ENCODE data around the gene EIF4B.

EIF4B gene

GRCh38 chr12:53044052-53044581, 37.9 kb downstream of the EIF4B start:
- in situ Hi-C loops (cut with HindIII; ENCODE audit: low pct_unique_long_range_greater_than_20kb, low sequenced_read_pairs), result no loop called here
- TF ChIP-seq JUND (IDR thresholded peaks at IDR 0.05; ENCODE audit: low read depth), result no peak
- DNase-seq (ENCODE audit: low read depth in 1 of 2, low spot score in 1 of 2), result no peak

GRCh38 chr12:53044896-53045695, 38.8 kb downstream of the EIF4B start:
- no peak for TF ChIP-seq JUND (IDR thresholded peaks at IDR 0.05; ENCODE audit: low read depth)
- DNase-seq (ENCODE audit: low read depth in 1 of 2, low spot score in 1 of 2), result no peak
- in situ Hi-C loops (cut with HindIII; ENCODE audit: low pct_unique_long_range_greater_than_20kb, low sequenced_read_pairs), result no loop called here

GRCh38 chr12:53045696-53046045, 39.4 kb downstream of the EIF4B start:
- TF ChIP-seq JUND (IDR thresholded peaks at IDR 0.05; ENCODE audit: low read depth), result no peak
- no peak for DNase-seq (ENCODE audit: low read depth in 1 of 2, low spot score in 1 of 2)
- in situ Hi-C loops (cut with HindIII; ENCODE audit: low pct_unique_long_range_greater_than_20kb, low sequenced_read_pairs), result no loop called here

- DNase-seq (ENCODE audit: low read depth in 1 of 2, low spot score in 1 of 2), result peak; percentile 71 to 94
- no peak for TF ChIP-seq JUND (IDR thresholded peaks at IDR 0.05; ENCODE audit: low read depth)
- in situ Hi-C loops (cut with HindIII; ENCODE audit: low pct_unique_long_range_greater_than_20kb, low sequenced_read_pairs), result no loop called here
Observed at GRCh38 chr12:53046655-53047220, 40.5 kb downstream of the EIF4B start.

GRCh38 chr12:53047221-53048032, 41.2 kb downstream of the EIF4B start:
- in situ Hi-C loops (cut with HindIII; ENCODE audit: low pct_unique_long_range_greater_than_20kb, low sequenced_read_pairs), result no loop called here
- TF ChIP-seq JUND (IDR thresholded peaks at IDR 0.05; ENCODE audit: low read depth), result no peak
- DNase-seq (ENCODE audit: low read depth in 1 of 2, low spot score in 1 of 2), result peak; percentile 74 to 87

- in situ Hi-C loops (cut with HindIII; ENCODE audit: low pct_unique_long_range_greater_than_20kb, low sequenced_read_pairs), result no loop called here
- no peak for TF ChIP-seq JUND (IDR thresholded peaks at IDR 0.05; ENCODE audit: low read depth)
Observed at GRCh38 chr12:53048033-53048779, 42.0 kb downstream of the EIF4B start.

GRCh38 chr12:53048780-53049401, 42.6 kb downstream of the EIF4B start:
- DNase-seq (ENCODE audit: low read depth in 1 of 2, low spot score in 1 of 2), result peak in 1 of 2 experiments; percentile 84
- in situ Hi-C loops (cut with HindIII; ENCODE audit: low pct_unique_long_range_greater_than_20kb, low sequenced_read_pairs), result no loop called here
- no peak for TF ChIP-seq JUND (IDR thresholded peaks at IDR 0.05; ENCODE audit: low read depth)

More at GRCh38 chr12:53048033-53048779, 42.0 kb downstream of the EIF4B start:
- DNase-seq (ENCODE audit: low read depth in 1 of 2, low spot score in 1 of 2), result peak; percentile 77 to 94

- in situ Hi-C loops (cut with HindIII; ENCODE audit: low pct_unique_long_range_greater_than_20kb, low sequenced_read_pairs), result no loop called here
- no peak for TF ChIP-seq JUND (IDR thresholded peaks at IDR 0.05; ENCODE audit: low read depth)
- peak in 1 of 2 experiments; percentile 74 for DNase-seq (ENCODE audit: low read depth in 1 of 2, low spot score in 1 of 2)
Observed at GRCh38 chr12:53049571-53050318, 43.5 kb downstream of the EIF4B start, which contains the start of gene TNS2. Gene TNS2 (plus strand): TSS chr12:53050065. CDS start chr12:53050186, 121 bp downstream.

- in situ Hi-C loops (cut with HindIII; ENCODE audit: low pct_unique_long_range_greater_than_20kb, low sequenced_read_pairs), result no loop called here
- TF ChIP-seq JUND (IDR thresholded peaks at IDR 0.05; ENCODE audit: low read depth), result no peak
- no peak for DNase-seq (ENCODE audit: low read depth in 1 of 2, low spot score in 1 of 2)
Observed at GRCh38 chr12:53050426-53051057, 44.3 kb downstream of the EIF4B start.

- peak in 1 of 2 experiments; percentile 74 for DNase-seq (ENCODE audit: low read depth in 1 of 2, low spot score in 1 of 2)
- in situ Hi-C loops (cut with HindIII; ENCODE audit: low pct_unique_long_range_greater_than_20kb, low sequenced_read_pairs), result no loop called here
- TF ChIP-seq JUND (IDR thresholded peaks at IDR 0.05; ENCODE audit: low read depth), result no peak
Observed at GRCh38 chr12:53051058-53051880, 45.0 kb downstream of the EIF4B start.
